Activated naive CD4-positive, alpha-beta T cell treated with Interleukin-2 at 50 U/mL for 16 hours (primary cell): Measurements from ENCODE around the gene DCAF8.

ENCODE experiments used
- DNase-seq: peaks from one replicate; pipeline ENCODE4 v3.0.0-alpha.2; 2020

Gene DCAF8

GRCh38 chr1:160224606-160225005 lies 37.7 kb downstream of the DCAF8 start:
- no peak for DNase-seq

GRCh38 chr1:160222546-160222945 lies 39.8 kb downstream of the DCAF8 start:
- DNase-seq, result no peak

- no peak for DNase-seq
Measured at GRCh38 chr1:160221089-160221488, 41.3 kb downstream of the DCAF8 start.

GRCh38 chr1:160220301-160220700 lies 42.0 kb downstream of the DCAF8 start:
- DNase-seq, result no peak

GRCh38 chr1:160219062-160219929 lies 43.1 kb downstream of the DCAF8 start:
- no peak for DNase-seq

GRCh38 chr1:160217481-160218051 lies 44.8 kb downstream of the DCAF8 start:
- no peak for DNase-seq

- no peak for DNase-seq
Measured at GRCh38 chr1:160216301-160216700, 46.0 kb downstream of the DCAF8 start.

- DNase-seq, result no peak
Measured at GRCh38 chr1:160214481-160215140, 47.7 kb downstream of the DCAF8 start.

- DNase-seq, result no peak
Measured at GRCh38 chr1:160211046-160211790, 51.1 kb downstream of the DCAF8 start.

- no peak for DNase-seq
Measured at GRCh38 chr1:160210561-160210960, 51.8 kb downstream of the DCAF8 start.

- DNase-seq, result no peak
Measured at GRCh38 chr1:160209321-160210046, 52.9 kb downstream of the DCAF8 start.

- no peak for DNase-seq
Measured at GRCh38 chr1:160208557-160209320, 53.6 kb downstream of the DCAF8 start.

- no peak for DNase-seq
Measured at GRCh38 chr1:160207771-160208556, 54.4 kb downstream of the DCAF8 start.

- no peak for DNase-seq
Measured at GRCh38 chr1:160207118-160207650, 55.2 kb downstream of the DCAF8 start.

- no peak for DNase-seq
Measured at GRCh38 chr1:160206421-160207117, 55.8 kb downstream of the DCAF8 start.

GRCh38 chr1:160206036-160206389 lies 56.3 kb downstream of the DCAF8 start:
- DNase-seq, result peak; percentile 65

- peak; percentile 71 for DNase-seq
Measured at GRCh38 chr1:160205242-160206035, 56.9 kb downstream of the DCAF8 start, which contains the start of gene PEA15. Gene PEA15, plus strand, starts transcription at chr1:160205384. Its CDS starts 6,161 bp downstream, at chr1:160211545.

- DNase-seq, result no peak
Measured at GRCh38 chr1:160204526-160205241, 57.7 kb downstream of the DCAF8 start.
